HEK293 (cell line): Measurements from ENCODE around the gene DYNLRB1.
A peak's percentile ranks its signal among the peaks of the same experiment; 100 is the strongest.

Experiments used
- ATF2 ChIP-seq: fragments of 450-650 bp; formaldehyde crosslinking; IDR thresholded peaks from 2 replicates; pipeline ENCODE4 v1.5.1; 2016; ENCODE audit warnings: missing biosample characterization, missing genetic modification characterization, low read depth
- BCL11A ChIP-seq: fragments of 450-650 bp; formaldehyde crosslinking; IDR thresholded peaks from 2 replicates; pipeline ENCODE4 v1.5.1; 2016; ENCODE audit warnings: low read depth, missing biosample characterization, missing genetic modification characterization
- MYNN ChIP-seq: fragments of 450-650 bp; formaldehyde crosslinking; IDR thresholded peaks from 2 replicates; pipeline ENCODE4 v1.5.1; 2016; ENCODE audit warnings: missing biosample characterization, missing genetic modification characterization, borderline replicate concordance
- OVOL3 ChIP-seq: fragments of 450-650 bp; formaldehyde crosslinking; IDR thresholded peaks from 2 replicates; pipeline ENCODE4 v1.5.1; 2016; ENCODE audit warnings: missing biosample characterization, missing genetic modification characterization
- PRDM1 ChIP-seq: fragments of 450-650 bp; formaldehyde crosslinking; IDR thresholded peaks from 2 replicates; pipeline ENCODE4; 2016; ENCODE audit warnings: missing biosample characterization, missing genetic modification characterization
- RBAK ChIP-seq: fragments of 450-650 bp; formaldehyde crosslinking; IDR thresholded peaks from 2 replicates; pipeline ENCODE4 v1.5.1; 2016; ENCODE audit warnings: missing biosample characterization, missing genetic modification characterization
- WT1 ChIP-seq: fragments of 450-650 bp; formaldehyde crosslinking; IDR thresholded peaks from 2 replicates; pipeline ENCODE4 v1.5.1; 2016; ENCODE audit warnings: missing biosample characterization, missing genetic modification characterization
- YY1 ChIP-seq: fragments of 450-650 bp; formaldehyde crosslinking; IDR thresholded peaks from 2 replicates; pipeline ENCODE4 v1.5.1; 2018; ENCODE audit warnings: missing biosample characterization, missing genetic modification characterization
- ZFP41 ChIP-seq: fragments of 450-650 bp; formaldehyde crosslinking; IDR thresholded peaks from 2 replicates; pipeline ENCODE4 v1.5.1; 2016; ENCODE audit warnings: missing biosample characterization, missing genetic modification characterization, borderline replicate concordance
- ZNF148 ChIP-seq: fragments of 450-650 bp; formaldehyde crosslinking; IDR thresholded peaks from 2 replicates; pipeline ENCODE4 v1.5.0; 2017; ENCODE audit warnings: missing biosample characterization, missing genetic modification characterization, borderline replicate concordance
- ZNF174 ChIP-seq: fragments of 450-650 bp; formaldehyde crosslinking; IDR thresholded peaks from 2 replicates; pipeline ENCODE4 v1.5.0; 2017; ENCODE audit warnings: missing biosample characterization, mild to moderate bottlenecking, missing genetic modification characterization
- ZNF175 ChIP-seq: fragments of 450-650 bp; formaldehyde crosslinking; IDR thresholded peaks from 2 replicates; pipeline ENCODE4 v1.5.1; 2016; ENCODE audit warnings: missing biosample characterization, missing genetic modification characterization
- ZNF221 ChIP-seq: fragments of 450-650 bp; formaldehyde crosslinking; IDR thresholded peaks from 2 replicates; pipeline ENCODE4 v1.5.1; 2017; ENCODE audit warnings: missing biosample characterization, missing genetic modification characterization, borderline replicate concordance
- ZNF24 ChIP-seq: fragments of 450-650 bp; formaldehyde crosslinking; IDR thresholded peaks from 2 replicates; pipeline ENCODE4 v1.5.1; 2016; ENCODE audit warnings: missing biosample characterization, missing genetic modification characterization
- ZNF391 ChIP-seq: fragments of 450-650 bp; formaldehyde crosslinking; IDR thresholded peaks from 2 replicates; pipeline ENCODE4 v1.5.1; 2016; ENCODE audit warnings: low read depth, missing biosample characterization, missing genetic modification characterization, borderline replicate concordance
- ZNF473 ChIP-seq: fragments of 450-650 bp; formaldehyde crosslinking; IDR thresholded peaks from 2 replicates; pipeline ENCODE4 v1.5.1; 2017; ENCODE audit warnings: missing biosample characterization, missing genetic modification characterization
- ZNF521 ChIP-seq: fragments of 450-650 bp; formaldehyde crosslinking; IDR thresholded peaks from 2 replicates; pipeline ENCODE4 v1.5.1; 2017; ENCODE audit warnings: missing biosample characterization, mild to moderate bottlenecking, missing genetic modification characterization
- ZNF549 ChIP-seq: fragments of 450-650 bp; IDR thresholded peaks from 2 replicates; pipeline ENCODE4 v1.5.1; 2018; ENCODE audit warnings: missing biosample characterization, missing genetic modification characterization, mild to moderate bottlenecking, inconsistent platforms, moderate library complexity
- ZNF561 ChIP-seq: fragments of 450-650 bp; IDR thresholded peaks from 2 replicates; pipeline ENCODE4 v1.5.1; 2018; ENCODE audit warnings: missing biosample characterization, missing genetic modification characterization, borderline replicate concordance
- ZNF585B ChIP-seq: fragments of 450-650 bp; formaldehyde crosslinking; IDR thresholded peaks from 2 replicates; pipeline ENCODE4 v1.5.1; 2016; ENCODE audit warnings: missing biosample characterization, missing genetic modification characterization
- ZNF621 ChIP-seq: fragments of 450-650 bp; formaldehyde crosslinking; IDR thresholded peaks from 2 replicates; pipeline ENCODE4 v1.5.1; 2017; ENCODE audit warnings: missing biosample characterization, missing genetic modification characterization
- ZNF670 ChIP-seq: fragments of 450-650 bp; formaldehyde crosslinking; IDR thresholded peaks from 2 replicates; pipeline ENCODE4 v1.5.1; 2016; ENCODE audit warnings: missing biosample characterization, missing genetic modification characterization, low read depth
- ZNF747 ChIP-seq: fragments of 450-650 bp; formaldehyde crosslinking; IDR thresholded peaks from 2 replicates; pipeline ENCODE4 v1.5.1; 2016; ENCODE audit warnings: missing biosample characterization, missing genetic modification characterization
- ZNF837 ChIP-seq: fragments of 450-650 bp; formaldehyde crosslinking; IDR thresholded peaks from 2 replicates; pipeline ENCODE4 v1.5.1; 2016; ENCODE audit warnings: missing biosample characterization, missing genetic modification characterization
- TF ChIP-seq, protein P1 (sequence below): fragments of 450-650 bp; formaldehyde crosslinking; IDR thresholded peaks from 2 replicates; pipeline ENCODE4 v1.5.1; 2017; ENCODE audit warnings: missing biosample characterization, missing genetic modification characterization

Gene DYNLRB1

DNA sequence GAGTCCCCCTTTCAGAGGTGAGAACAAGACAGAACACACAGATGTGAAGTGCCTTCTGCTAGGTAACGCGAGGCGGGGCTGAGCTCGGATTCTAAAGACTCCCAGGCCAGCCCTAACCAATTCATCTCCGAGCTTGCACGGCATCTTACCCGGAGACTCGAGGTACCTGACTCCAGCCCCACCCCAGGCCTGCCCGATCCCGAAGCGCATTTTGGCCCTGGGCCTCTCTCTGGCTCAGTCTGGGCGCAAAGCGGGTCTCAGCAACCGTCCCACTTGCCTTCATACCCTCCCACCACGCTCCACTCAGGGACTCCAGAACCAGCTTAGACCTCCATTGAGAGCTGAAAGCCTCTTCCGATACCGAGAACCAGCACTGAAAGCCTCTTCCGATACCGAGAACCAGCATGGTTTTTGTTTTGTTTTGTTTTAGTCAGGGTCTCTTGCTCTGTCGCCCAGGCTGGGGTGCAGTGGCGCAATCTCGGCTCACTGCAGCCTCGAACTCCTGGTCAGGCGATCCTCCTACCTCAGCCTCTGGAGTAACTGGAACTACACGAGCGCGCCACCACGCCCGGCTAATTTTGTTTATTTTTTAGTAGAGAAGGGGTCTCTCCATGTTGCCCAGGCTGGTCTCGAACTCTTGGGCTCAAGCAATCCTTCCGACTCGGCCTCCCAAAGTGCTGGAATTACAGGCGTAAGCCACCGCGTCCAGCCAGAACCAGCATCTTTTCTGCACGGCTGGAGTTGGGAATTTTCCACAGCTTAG, 557 bp upstream of the DYNLRB1 start (continued):
- TF ChIP-seq ZNF148 (no peak), ZNF747 (no peak), ZNF221 (no peak), ZNF837 (tag by site-specific recombination) (no peak), ATF2 (tag by site-specific recombination) (no peak), ZNF391 (no peak), ZNF561 (tag by site-specific recombination) (peak; percentile 43; the same call in 1 of the 2 replicates), ZNF175 (tag by site-specific recombination) (no peak), PRDM1 (tag by site-specific recombination) (no peak), ZNF585B (tag by site-specific recombination) (0 out of 2 replicates have a peak, but pooled peaks have one; percentile 30), BCL11A (tag by site-specific recombination) (no peak), ZFP41 (tag by site-specific recombination) (no peak), MYNN (tag by site-specific recombination) (no peak), ZNF473 (tag by site-specific recombination) (no peak), YY1 (tag by site-specific recombination) (no peak), ZNF549 (tag by site-specific recombination) (no peak), ZNF521 (tag by site-specific recombination) (no peak), OVOL3 (tag by site-specific recombination) (0 out of 2 replicates have a peak, but pooled peaks have one; percentile 7), WT1 (tag by site-specific recombination) (0 out of 2 replicates have a peak, but pooled peaks have one; percentile 9), RBAK (tag by site-specific recombination) (no peak), ZNF670 (no peak), ZNF174 (tag by site-specific recombination) (no peak), ZNF24 (tag by site-specific recombination) (peak; percentile 62; the same call in 1 of the 2 replicates), ZNF621 (tag by site-specific recombination) (no peak)
- TF ChIP-seq, protein P1, sequence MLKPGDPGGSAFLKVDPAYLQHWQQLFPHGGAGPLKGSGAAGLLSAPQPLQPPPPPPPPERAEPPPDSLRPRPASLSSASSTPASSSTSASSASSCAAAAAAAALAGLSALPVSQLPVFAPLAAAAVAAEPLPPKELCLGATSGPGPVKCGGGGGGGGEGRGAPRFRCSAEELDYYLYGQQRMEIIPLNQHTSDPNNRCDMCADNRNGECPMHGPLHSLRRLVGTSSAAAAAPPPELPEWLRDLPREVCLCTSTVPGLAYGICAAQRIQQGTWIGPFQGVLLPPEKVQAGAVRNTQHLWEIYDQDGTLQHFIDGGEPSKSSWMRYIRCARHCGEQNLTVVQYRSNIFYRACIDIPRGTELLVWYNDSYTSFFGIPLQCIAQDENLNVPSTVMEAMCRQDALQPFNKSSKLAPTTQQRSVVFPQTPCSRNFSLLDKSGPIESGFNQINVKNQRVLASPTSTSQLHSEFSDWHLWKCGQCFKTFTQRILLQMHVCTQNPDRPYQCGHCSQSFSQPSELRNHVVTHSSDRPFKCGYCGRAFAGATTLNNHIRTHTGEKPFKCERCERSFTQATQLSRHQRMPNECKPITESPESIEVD (tag by site-specific recombination): no peak
